GM19395 (cell line): Measurements from ENCODE around the gene MRPS12.
"Not testable (repeated sequence)": the region's sequence is repeated elsewhere in the genome, so short reads cannot be mapped to it uniquely, and the experiment has no call there.

Experiments used
- ATAC-seq: cut with Tn5 transposase; IDR thresholded peaks from one replicate; pipeline ENCODE4 v1.9.1; 2021; ENCODE audit warnings: mild to moderate bottlenecking, moderate library complexity; ENCODE audit not compliant: unreplicated experiment

MRPS12 gene

GRCh38 chr19:38930776-38931520 is at the start of gene MRPS12:
Gene MRPS12, plus strand, starts transcription at chr19:38930944. Its CDS starts 351 bp downstream, at chr19:38931295.
- peak; percentile 90 for ATAC-seq

- ATAC-seq: no peak
These were observed 47.5 kb upstream of the MRPS12 start for GRCh38 chr19:38883286-38883685.

GRCh38 chr19:38884691-38885090 is 46.1 kb upstream of the MRPS12 start:
- not testable (repeated sequence) for ATAC-seq

- no peak for ATAC-seq
These were observed 41.9 kb upstream of the MRPS12 start for GRCh38 chr19:38888876-38889275.

DNA sequence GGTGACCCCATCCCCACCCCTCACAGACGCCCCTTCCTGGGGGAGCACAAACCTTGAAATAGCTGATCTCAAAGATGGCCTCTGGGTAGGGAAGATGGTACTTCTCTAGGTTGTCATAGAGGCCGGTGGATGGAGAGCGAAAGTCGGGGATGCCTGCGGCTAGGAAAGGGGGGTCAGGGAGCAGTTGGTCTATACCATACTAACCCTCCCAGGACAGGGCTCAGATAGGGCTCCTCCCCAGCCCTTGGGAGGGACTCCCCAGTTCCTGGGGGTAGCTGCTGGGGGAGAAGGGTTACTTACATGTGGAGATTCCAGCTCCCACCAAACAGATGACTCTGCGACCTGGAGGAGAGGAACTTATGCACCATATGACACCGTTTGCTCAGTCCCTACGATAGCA is 40.9 kb upstream of the MRPS12 start:
- ATAC-seq: no peak

DNA sequence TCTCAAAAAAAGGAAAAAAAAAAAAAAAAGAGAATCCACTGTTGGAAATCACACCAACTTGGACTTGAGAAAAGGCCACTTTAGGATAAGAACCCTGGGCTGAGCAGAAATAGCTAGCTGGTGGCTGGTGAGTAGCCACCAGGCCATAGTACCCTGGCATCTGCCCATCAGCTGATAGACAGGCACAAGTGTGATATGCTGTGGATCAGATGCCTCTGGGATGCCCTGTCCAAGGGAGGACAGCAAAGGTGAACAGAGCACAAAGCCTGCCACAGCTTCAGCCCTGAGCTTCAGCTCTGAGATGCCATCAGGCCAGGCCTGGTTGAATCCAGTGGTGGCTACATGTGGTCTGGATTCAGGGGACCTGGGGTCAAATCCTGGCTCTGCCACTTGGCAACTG is 40.1 kb upstream of the MRPS12 start:
- no peak for ATAC-seq

GRCh38 chr19:38891771-38892170 is 39.0 kb upstream of the MRPS12 start:
- ATAC-seq: no peak

GRCh38 chr19:38892841-38893240 is 37.9 kb upstream of the MRPS12 start:
- ATAC-seq: no peak

GRCh38 chr19:38893341-38893771 is 37.4 kb upstream of the MRPS12 start:
- no peak for ATAC-seq

- no peak for ATAC-seq
These were observed 35.8 kb upstream of the MRPS12 start for GRCh38 chr19:38894968-38895367.

DNA sequence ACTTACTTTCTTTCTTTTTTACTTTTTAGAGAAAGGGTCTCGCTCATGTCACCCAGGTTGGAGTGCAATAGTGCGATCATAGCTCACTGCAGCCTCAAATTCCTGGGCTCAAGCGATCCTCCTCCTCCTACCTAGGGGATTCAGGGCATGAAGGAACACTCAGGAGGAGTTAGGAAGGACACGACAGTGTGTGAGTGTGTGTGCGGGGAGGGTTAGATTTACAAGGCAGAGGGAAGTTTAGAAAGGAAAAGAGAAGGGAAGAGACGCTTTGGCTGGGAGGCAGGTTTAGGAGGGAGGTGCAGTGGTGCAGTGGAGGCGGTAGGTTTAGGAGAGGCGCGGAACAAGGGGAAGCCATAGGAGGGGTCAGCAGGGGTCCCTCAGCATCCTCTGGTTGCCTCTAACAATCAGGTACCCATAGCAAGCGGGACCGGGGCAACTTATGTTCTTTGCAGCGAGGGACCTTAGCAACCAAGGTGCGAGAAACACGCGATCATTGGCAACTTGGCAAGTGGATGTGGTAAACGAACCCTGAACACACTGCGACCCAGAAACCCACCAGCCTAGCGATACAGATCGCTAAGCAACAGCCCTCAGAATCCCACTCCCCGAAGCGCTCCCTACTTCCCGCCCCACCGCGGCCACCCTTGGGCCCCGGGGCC is 31.8 kb upstream of the MRPS12 start:
- ATAC-seq: no peak

DNA sequence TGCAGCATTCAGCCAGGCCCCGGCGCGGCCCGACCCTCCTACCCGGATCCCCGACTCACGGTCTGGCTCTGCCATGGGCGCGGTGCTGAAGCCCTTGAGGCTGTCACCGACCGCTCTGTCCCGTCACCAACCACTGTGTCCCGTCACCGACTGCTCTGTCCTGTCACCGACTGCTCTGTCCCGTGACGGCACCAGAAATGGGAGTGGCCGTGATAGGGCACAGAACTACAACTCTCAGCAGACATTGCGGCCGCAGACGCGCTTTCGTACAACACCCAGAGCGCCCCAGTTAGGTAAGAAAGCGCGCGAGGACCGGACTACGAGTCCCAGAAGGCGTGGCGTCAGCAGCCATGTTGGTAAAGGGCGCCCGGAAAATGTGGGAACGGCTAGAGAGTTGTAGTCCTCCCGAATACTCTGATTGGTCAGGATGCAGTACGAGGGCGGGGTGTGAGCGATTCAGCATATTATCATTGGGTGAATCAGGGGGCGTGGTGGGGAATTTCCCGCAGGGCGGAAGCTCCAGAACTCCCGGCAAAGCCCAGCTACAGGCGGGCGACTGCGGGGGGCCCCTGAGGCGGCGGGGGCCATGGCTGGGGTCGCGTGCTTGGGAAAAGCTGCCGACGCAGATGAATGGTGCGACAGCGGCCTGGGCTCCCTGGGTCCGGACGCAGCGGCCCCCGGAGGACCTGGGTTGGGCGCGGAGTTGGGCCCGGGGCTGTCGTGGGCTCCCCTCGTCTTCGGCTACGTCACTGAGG is 31.1 kb upstream of the MRPS12 start, which contains the start of the genes NFKBIB and SIRT2:
Gene NFKBIB, plus strand, starts transcription at position 523 of the 755 bp plus-strand sequence. Its CDS starts 64 bp downstream, at position 587.
Gene SIRT2, minus strand, starts transcription at position 172 of the 755 bp plus-strand sequence. Its CDS starts 97 bp downstream, at position 75.
- peak; percentile 91 for ATAC-seq

DNA sequence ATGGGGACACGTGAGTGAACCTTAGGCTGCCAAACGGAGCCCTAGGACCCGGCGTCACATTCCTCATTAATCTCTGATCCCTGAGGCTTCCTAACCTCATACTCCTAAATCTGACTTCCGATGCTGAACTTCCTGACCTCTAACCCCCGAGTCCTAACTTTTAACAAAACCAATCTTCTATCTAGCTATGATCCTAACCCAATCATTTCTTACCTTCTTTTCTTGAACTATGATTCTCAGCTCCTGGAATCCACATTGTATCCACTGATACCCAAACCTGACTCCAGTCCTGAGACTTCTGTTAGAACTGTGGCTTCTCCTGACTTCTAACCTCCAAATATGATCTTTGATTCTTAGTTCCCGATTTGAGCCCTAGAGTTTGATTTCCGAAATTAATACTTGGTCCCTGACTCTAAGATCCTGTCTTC is 30.5 kb upstream of the MRPS12 start:
- no peak for ATAC-seq

GRCh38 chr19:38900743-38901190 is 30.0 kb upstream of the MRPS12 start:
- no peak for ATAC-seq

DNA sequence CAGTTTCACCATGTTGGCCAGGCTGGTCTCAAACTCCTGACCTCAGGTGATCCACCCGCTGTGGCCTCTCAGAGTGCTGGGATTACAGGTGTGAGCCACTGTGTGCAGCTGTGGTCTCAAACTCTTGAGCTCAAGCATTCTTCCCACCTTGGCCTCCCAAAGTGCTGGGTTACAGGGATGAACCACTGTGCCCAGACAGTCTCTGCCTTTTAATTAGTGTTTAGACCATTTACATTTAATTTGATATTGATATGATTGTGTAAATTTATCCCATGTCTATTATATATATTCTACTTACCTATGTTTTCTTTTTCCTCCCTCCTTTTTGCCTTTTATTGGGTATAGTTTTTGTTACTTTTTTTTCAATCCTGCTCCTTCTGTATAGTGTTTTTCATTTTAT is 29.1 kb upstream of the MRPS12 start:
- no peak for ATAC-seq

DNA sequence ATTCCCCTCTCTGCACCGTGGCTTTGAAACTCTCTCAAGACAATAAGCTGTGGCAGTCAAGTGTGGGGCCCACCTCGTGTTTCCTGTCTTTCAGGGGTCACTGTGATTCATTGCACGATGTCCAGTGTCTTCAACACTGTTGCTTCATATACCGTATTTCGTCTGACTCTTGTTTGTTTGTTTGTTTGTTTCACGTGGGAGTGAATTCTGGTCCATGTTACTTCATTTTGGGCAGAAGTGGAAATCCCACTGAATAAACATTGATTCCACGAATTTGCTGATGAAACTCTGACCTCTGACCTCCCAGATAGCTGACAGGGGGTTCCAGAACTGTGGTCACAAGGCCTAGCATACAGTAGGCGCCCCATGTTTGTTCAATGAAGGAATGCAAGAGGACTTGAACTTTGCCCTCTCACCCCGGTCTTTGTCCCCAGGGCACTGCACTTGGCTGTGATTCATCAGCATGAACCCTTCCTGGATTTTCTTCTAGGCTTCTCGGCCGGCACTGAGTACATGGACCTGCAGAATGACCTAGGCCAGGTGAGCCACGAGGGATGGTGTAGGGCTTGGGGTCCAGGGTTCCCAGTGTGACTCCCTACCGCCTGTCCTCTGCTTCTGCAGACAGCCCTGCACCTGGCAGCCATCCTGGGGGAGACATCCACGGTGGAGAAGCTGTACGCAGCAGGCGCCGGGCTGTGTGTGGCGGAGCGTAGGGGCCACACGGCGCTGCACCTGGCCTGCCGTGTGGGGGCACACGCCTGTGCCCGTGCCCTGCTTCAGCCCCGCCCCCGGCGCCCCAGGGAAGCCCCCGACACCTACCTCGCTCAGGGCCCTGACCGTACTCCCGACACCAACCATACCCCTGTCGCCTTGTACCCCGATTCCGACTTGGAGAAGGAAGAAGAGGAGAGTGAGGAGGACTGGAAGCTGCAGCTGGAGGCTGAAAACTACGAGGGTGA is 25.9 kb upstream of the MRPS12 start:
- no peak for ATAC-seq

GRCh38 chr19:38905620-38906019 is 25.1 kb upstream of the MRPS12 start:
- ATAC-seq: no peak

DNA sequence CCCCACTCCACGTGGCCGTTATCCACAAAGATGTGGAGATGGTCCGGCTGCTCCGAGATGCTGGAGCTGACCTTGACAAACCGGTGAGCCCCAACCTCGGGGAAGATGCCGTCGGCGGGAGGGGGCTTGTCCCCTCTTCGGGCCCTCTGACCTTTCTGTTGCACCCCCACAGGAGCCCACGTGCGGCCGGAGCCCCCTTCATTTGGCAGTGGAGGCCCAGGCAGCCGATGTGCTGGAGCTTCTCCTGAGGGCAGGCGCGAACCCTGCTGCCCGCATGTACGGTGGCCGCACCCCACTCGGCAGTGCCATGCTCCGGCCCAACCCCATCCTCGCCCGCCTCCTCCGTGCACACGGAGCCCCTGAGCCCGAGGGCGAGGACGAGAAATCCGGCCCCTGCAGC is 23.5 kb upstream of the MRPS12 start:
- ATAC-seq: no peak

- ATAC-seq: no peak
These were observed 23.1 kb upstream of the MRPS12 start for GRCh38 chr19:38907670-38908069.

DNA sequence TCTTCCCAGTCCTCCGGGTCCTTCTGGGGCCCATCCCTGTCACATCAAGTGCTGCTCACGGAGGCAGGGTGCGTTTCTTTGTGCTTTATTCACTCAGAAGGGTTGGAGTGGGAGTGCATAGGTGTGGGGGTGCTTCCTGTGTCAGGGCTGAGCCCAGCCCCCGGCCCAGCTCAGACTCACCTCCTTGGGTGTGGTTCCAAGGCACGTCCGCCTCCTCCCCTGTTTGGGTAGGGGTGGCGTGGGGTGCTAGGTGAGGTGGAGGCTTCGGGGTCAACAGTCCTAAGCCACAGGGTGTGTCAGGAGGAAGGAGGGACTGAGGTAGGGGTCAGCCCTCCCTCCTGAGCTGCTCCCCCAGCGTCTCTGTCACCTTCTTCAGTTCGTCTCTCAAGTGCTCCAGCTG is 21.8 kb upstream of the MRPS12 start:
- ATAC-seq: no peak
